22Rv1 (cell line): Measurements from ENCODE around the gene CUX1.

Experiments used
- CTCF ChIP-seq: fragments of 450-650 bp; IDR thresholded peaks from 2 replicates; pipeline ENCODE4 v1.5.1; 2017; ENCODE audit warnings: mild to moderate bottlenecking
- ZFX ChIP-seq: fragments of 450-650 bp; IDR thresholded peaks from 2 replicates; pipeline ENCODE4 v1.6.1; 2017; ENCODE audit warnings: antibody characterized with exemption, borderline replicate concordance

DNA sequence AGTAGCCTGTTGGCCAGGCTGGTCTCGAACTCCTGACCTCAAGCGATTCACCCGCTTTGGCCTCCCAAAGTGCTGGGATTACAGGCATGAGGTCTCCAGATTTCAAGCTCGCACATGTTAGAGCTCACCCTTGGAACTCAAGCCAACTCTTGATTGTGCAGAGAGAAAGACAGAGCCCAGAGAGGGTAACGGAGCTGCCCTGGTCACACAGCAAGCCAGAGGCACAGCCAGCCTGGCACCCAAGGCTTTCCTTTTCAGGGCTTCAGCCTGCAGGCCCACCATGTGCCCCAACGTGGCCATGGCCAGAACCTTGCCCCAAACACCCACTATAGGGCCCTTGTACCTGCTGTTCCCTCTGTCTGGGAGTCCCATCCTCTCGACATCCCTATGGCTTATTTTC is 49.1 kb upstream of the CUX1 start:
- no peak for TF ChIP-seq CTCF
- TF ChIP-seq ZFX = no peak
